K562 (cell line): ENCODE data around the gene TUT4. TPM values are rescaled to one million over a fixed set of nuclear protein-coding genes. Genes with fewer than 3 reads are reported as not detected.

ENCODE experiments used
- AFF1 ChIP-seq, 2 experiments: fragments of 450-650 bp; IDR thresholded peaks; 2 replicates each; pipeline ENCODE4 v1.6.1; 2018; ENCODE audit warnings: mild to moderate bottlenecking in 2 of 2, low read depth in 1 of 2; ENCODE audit not compliant: partially characterized antibody in 2 of 2
- ARHGAP35 ChIP-seq: fragments of 450-650 bp; IDR thresholded peaks from 2 replicates; pipeline ENCODE4 v1.6.1; 2018; ENCODE audit not compliant: partially characterized antibody
- CEBPB ChIP-seq: fragments of 450-650 bp; IDR thresholded peaks from 2 replicates; pipeline ENCODE4 v1.6.1; 2016; ENCODE audit warnings: missing genetic modification characterization, missing compliant biosample characterization
- ELK1 ChIP-seq: sonication (generic); formaldehyde crosslinking; IDR thresholded peaks from 2 replicates; pipeline ENCODE4 v1.8.1; 2022; ENCODE audit warnings: missing genetic modification reagents
- ERF ChIP-seq: fragments of 450-650 bp; formaldehyde crosslinking; IDR thresholded peaks from 2 replicates; pipeline ENCODE4 v1.4.0; 2020; ENCODE audit warnings: mild to moderate bottlenecking, mixed read lengths
- HDAC8 ChIP-seq: fragments of 450-650 bp; IDR thresholded peaks from 2 replicates; pipeline ENCODE4 v1.6.1; 2016; ENCODE audit warnings: mild to moderate bottlenecking, missing genetic modification characterization, moderate library complexity, missing compliant biosample characterization
- KLF1 ChIP-seq: fragments of 450-650 bp; IDR thresholded peaks from 2 replicates; pipeline ENCODE4 v1.6.1; 2016; ENCODE audit warnings: missing genetic modification characterization, missing compliant biosample characterization
- MCM2 ChIP-seq: fragments of 450-650 bp; IDR thresholded peaks from 2 replicates; pipeline ENCODE4 v1.6.1; 2017; ENCODE audit warnings: low read depth, mild to moderate bottlenecking
- OTX1 ChIP-seq: fragments of 450-650 bp; formaldehyde crosslinking; IDR thresholded peaks from 2 replicates; pipeline ENCODE4 v1.4.0; 2022; ENCODE audit warnings: mild to moderate bottlenecking
- PCBP2 ChIP-seq: fragments of 200-400 bp; formaldehyde crosslinking; IDR thresholded peaks from 2 replicates; pipeline ENCODE4 v1.6.1; 2018; ENCODE audit warnings: low read length, low read depth, mild to moderate bottlenecking, moderate library complexity; ENCODE audit not compliant: poor library complexity, severe bottlenecking
- POLR3G ChIP-seq: IDR thresholded peaks from 2 replicates; pipeline ENCODE4 v1.6.1; 2011; ENCODE audit not compliant: insufficient read length, insufficient replicate concordance; ENCODE audit errors: extremely low read depth
- STAT6 ChIP-seq: sonication (generic); formaldehyde crosslinking; IDR thresholded peaks from 2 replicates; pipeline ENCODE4 v1.8.1; 2023; ENCODE audit warnings: mild to moderate bottlenecking, missing genetic modification reagents
- TCF3 ChIP-seq: sonication (generic); formaldehyde crosslinking; IDR thresholded peaks from 2 replicates; pipeline ENCODE4 v1.4.0; 2020; ENCODE audit warnings: mild to moderate bottlenecking, missing genetic modification reagents
- TFAP4 ChIP-seq: sonication (generic); formaldehyde crosslinking; IDR thresholded peaks from 2 replicates; pipeline ENCODE4 v1.8.0; 2022; ENCODE audit warnings: missing genetic modification reagents, mild to moderate bottlenecking, moderate library complexity, borderline replicate concordance
- WHSC1 ChIP-seq: IDR thresholded peaks from one replicate; pipeline ENCODE4 v1.6.1; 2012; ENCODE audit warnings: low read length, control low read depth, inconsistent platforms
- ZFP30 ChIP-seq: fragments of 250-450 bp; sonication (Bioruptor Pico); IDR thresholded peaks from 2 replicates; pipeline ENCODE4 v1.8.0; 2022; ENCODE audit warnings: moderate library complexity, mild to moderate bottlenecking, inconsistent platforms, borderline replicate concordance
- ZNF347 ChIP-seq: fragments of 450-650 bp; formaldehyde crosslinking; IDR thresholded peaks from 2 replicates; pipeline ENCODE4 v1.4.0; 2020; ENCODE audit warnings: low read depth, mild to moderate bottlenecking, moderate library complexity
- ZNF77 ChIP-seq: fragments of 250-450 bp; sonication (Bioruptor Pico); IDR thresholded peaks from 2 replicates; pipeline ENCODE4 v1.5.0; 2020
- ZZZ3 ChIP-seq: fragments of 450-650 bp; IDR thresholded peaks from 2 replicates; pipeline ENCODE4 v1.6.1; 2016; ENCODE audit warnings: antibody characterized with exemption, mild to moderate bottlenecking, moderate library complexity
- polyA plus RNA-seq, 8 experiments: library from polyadenylated mRNA; depleted of rRNA in 4 of 8; stranded (reverse) in 5 of 8; unstranded in 3 of 8; fragments of >200 nt; fragmentation: Nextera tagmentation in 2 of 8; fragmentation: Illumina TruSeq in 1 of 8; extraction: Ambion mirVana in 2 of 8; extraction: Trizol in 1 of 8; gene quantifications; 2 replicates each; pipeline versions ENCODE4 v1.2.1 to v1.2.3, GENCODE V29; 2011 to 2014; ENCODE audit warnings: inconsistent platforms in 1 of 8, missing spikeins in 1 of 8
- total RNA-seq, 7 experiments: library from RNA; depleted of rRNA in 6 of 7; stranded (reverse); fragments of >200 nt in 6 of 7; fragmentation: Illumina TruSeq in 2 of 7; extraction: Trizol in 2 of 7; gene quantifications; 2 replicates each; pipeline versions ENCODE4 v1.2.1 to v1.2.3, GENCODE V29; 2011 to 2021; ENCODE audit warnings: low replicate concordance in 1 of 7

Gene TUT4
- total and polyA plus RNA-seq, 9 of the 15 experiments (the other 6 are each of a cell fraction or from before 2014, with no cell fraction given): 15.8 to 53.5 (median 36.7) TPM

GRCh38 chr1:52552505-52553361 lies at the start of gene TUT4 (continued):
- TF ChIP-seq ELK1 (no peak), TCF3 (CRISPR knock-in tag) (peak; percentile 56), ZFP30 (CRISPR knock-in tag) (no peak), ERF (CRISPR knock-in tag) (peak; percentile 69; the same call in 1 of the 2 replicates), ZZZ3 (no peak; the same call in 1 of the 2 replicates), TFAP4 (CRISPR knock-in tag) (peak; percentile 68; the same call in 1 of the 2 replicates), PCBP2 (peak; percentile 93), HDAC8 (tag) (peak; percentile 76; the same call in 1 of the 2 replicates), STAT6 (no peak), WHSC1 (no peak), CEBPB (tag) (no peak), AFF1 (IDR thresholded peaks at IDR 0.05; ENCODE audit: low read depth in 1 of 2, partially characterized antibody in 2 of 2) (no peak), KLF1 (tag) (peak; percentile 73), ZNF347 (CRISPR knock-in tag) (no peak), ZNF77 (no peak), POLR3G (no peak), OTX1 (CRISPR knock-in tag) (no peak), ARHGAP35 (no peak), MCM2 (no peak)
